ENCODE measurements around the gene CARD14.
"Not testable (repeated sequence)": the region's sequence is repeated elsewhere in the genome, so short reads cannot be mapped to it uniquely, and the experiment has no call there.

The CARD14 gene

GRCh38 chr17:80187090-80187489 is 17.3 kb downstream of the CARD14 start:
- DNase-seq: no peak

- DNase-seq: no peak
Measured at GRCh38 chr17:80187515-80187941, 17.7 kb downstream of the CARD14 start.

GRCh38 chr17:80189611-80190010 is 19.8 kb downstream of the CARD14 start:
- no peak for DNase-seq

GRCh38 chr17:80190716-80191115 is 20.9 kb downstream of the CARD14 start:
- no peak for DNase-seq

GRCh38 chr17:80191192-80191591 is 21.4 kb downstream of the CARD14 start:
- no peak for DNase-seq

GRCh38 chr17:80191865-80192661 is 22.2 kb downstream of the CARD14 start:
- no peak for DNase-seq

- DNase-seq: no peak
Measured at GRCh38 chr17:80195141-80195540, 25.3 kb downstream of the CARD14 start.

GRCh38 chr17:80195671-80196529 is 26.1 kb downstream of the CARD14 start:
- no peak for DNase-seq

GRCh38 chr17:80196652-80197051 is 26.8 kb downstream of the CARD14 start:
- DNase-seq: no peak

GRCh38 chr17:80198144-80198661 is 28.4 kb downstream of the CARD14 start:
- DNase-seq: no peak

- DNase-seq: not testable (repeated sequence)
Measured at GRCh38 chr17:80199295-80199694, 29.5 kb downstream of the CARD14 start.

- no peak for DNase-seq
Measured at GRCh38 chr17:80201446-80201845, 31.6 kb downstream of the CARD14 start.

GRCh38 chr17:80202197-80202596 is 32.4 kb downstream of the CARD14 start:
- no peak for DNase-seq

GRCh38 chr17:80203471-80203963 is 33.7 kb downstream of the CARD14 start:
- no peak for DNase-seq

- DNase-seq: no peak
Measured at GRCh38 chr17:80204626-80205468, 35.0 kb downstream of the CARD14 start.

GRCh38 chr17:80205811-80206210 is 36.0 kb downstream of the CARD14 start:
- no peak for DNase-seq

- no peak for DNase-seq
Measured at GRCh38 chr17:80208050-80208449, 38.2 kb downstream of the CARD14 start.

- no peak for DNase-seq
Measured at GRCh38 chr17:80209765-80210164, 39.9 kb downstream of the CARD14 start.

- no peak for DNase-seq
Measured at GRCh38 chr17:80210348-80211108, 40.7 kb downstream of the CARD14 start.

GRCh38 chr17:80212109-80212508 is 42.3 kb downstream of the CARD14 start:
- no peak for DNase-seq

GRCh38 chr17:80212511-80212910 is 42.7 kb downstream of the CARD14 start:
- DNase-seq: no peak
